Keratinocyte (primary cell): ENCODE measurements around the gene WDR7. TPM values are rescaled to one million over a fixed set of nuclear protein-coding genes. Genes with fewer than 3 reads are reported as not detected.

Experiments
- DNase-seq: peaks from one replicate; pipeline ENCODE4 v3.0.0-alpha.2; 2011; ENCODE audit warnings: low read depth, missing footprints, low spot score
- FAIRE-seq: peaks from 2 replicates; lab custom pipeline; 2011; peaks lifted over from hg19 to GRCh38; lab: Jason Lieb, UNC
- H2AFZ ChIP-seq: 2 replicates; pipeline ENCODE4 v1.6.0; 2012; ENCODE audit warnings: low read length, control low read depth, inconsistent platforms; ENCODE audit not compliant: control insufficient read depth
- H3K27ac ChIP-seq: 2 replicates; pipeline ENCODE4 v1.5.1; 2011; ENCODE audit warnings: low read length; ENCODE audit not compliant: control insufficient read depth, insufficient read depth
- H3K27me3 ChIP-seq: 3 replicates; pipeline ENCODE4 v1.6.0; 2011; ENCODE audit warnings: low read length; ENCODE audit not compliant: control insufficient read depth, insufficient read depth; ENCODE audit errors: extremely low read depth
- H3K36me3 ChIP-seq, 2 experiments: 2 replicates in 1 of 2; 3 replicates in 1 of 2; pipeline ENCODE4 v1.5.1; 2011; ENCODE audit warnings: low read length in 2 of 2, mild to moderate bottlenecking in 1 of 2; ENCODE audit not compliant: control insufficient read depth in 2 of 2, insufficient read depth in 2 of 2; ENCODE audit errors: extremely low read depth in 1 of 2
- H3K4me1 ChIP-seq: 3 replicates; pipeline ENCODE4 v1.5.1; 2011; ENCODE audit warnings: low read length; ENCODE audit not compliant: control insufficient read depth, insufficient read depth; ENCODE audit errors: extremely low read depth
- H3K4me2 ChIP-seq: 3 replicates; pipeline ENCODE4 v1.6.0; 2011; ENCODE audit warnings: low read depth, low read length; ENCODE audit not compliant: control insufficient read depth, insufficient read depth; ENCODE audit errors: extremely low read depth
- H3K4me3 ChIP-seq, 3 experiments: fragments of 200-600 bp in 1 of 3; sonication (generic) in 1 of 3; 2 replicates in 2 of 3; 3 replicates in 1 of 3; pipeline ENCODE4 v1.5.1; 2011 to 2016; ENCODE audit warnings: low read length in 3 of 3, mild to moderate bottlenecking in 3 of 3, control low read depth in 2 of 3, inconsistent platforms in 1 of 3, low read depth in 1 of 3, mixed read lengths in 1 of 3, mixed run types in 1 of 3, moderate library complexity in 1 of 3; ENCODE audit not compliant: control insufficient read depth in 2 of 3, insufficient read depth in 2 of 3; ENCODE audit errors: extremely low read depth in 1 of 3
- H3K79me2 ChIP-seq: 2 replicates; pipeline ENCODE4 v1.6.0; 2012; ENCODE audit warnings: low read length; ENCODE audit not compliant: control insufficient read depth, insufficient read depth
- H3K9ac ChIP-seq: 3 replicates; pipeline ENCODE4 v1.6.0; 2011; ENCODE audit warnings: low read length; ENCODE audit not compliant: control insufficient read depth, insufficient read depth; ENCODE audit errors: extremely low read depth
- H3K9me1 ChIP-seq: 3 replicates; pipeline ENCODE4 v1.6.0; 2011; ENCODE audit warnings: low read length; ENCODE audit not compliant: control insufficient read depth, insufficient read depth; ENCODE audit errors: extremely low read depth
- H3K9me3 ChIP-seq: 2 replicates; pipeline ENCODE4 v1.5.1; 2012; ENCODE audit warnings: low read depth, low read length; ENCODE audit not compliant: control insufficient read depth
- H4K20me1 ChIP-seq: 3 replicates; pipeline ENCODE4 v1.6.0; 2011; ENCODE audit warnings: low read length; ENCODE audit not compliant: control insufficient read depth, insufficient read depth; ENCODE audit errors: extremely low read depth
- EZH2 ChIP-seq: IDR thresholded peaks from one replicate; pipeline ENCODE4 v1.6.1; 2012; ENCODE audit warnings: inconsistent platforms, mild to moderate bottlenecking, low read length, moderate library complexity
- dilution Hi-C: fragments of 300-500 bp; cut with MboI; formaldehyde crosslinking; loops from one replicate; pipeline ENCODE4 v1.7.0; 2020; ENCODE audit warnings: low sequenced_read_pairs; ENCODE audit not compliant: extremely low pct_ligation_motif_present
- polyA plus RNA-seq, 5 experiments: library from polyadenylated mRNA; depleted of rRNA in 3 of 5; stranded (reverse) in 3 of 5; stranded (forward) in 1 of 5; unstranded in 1 of 5; fragments of >200 nt; gene quantifications; 1 replicate in 1 of 5; 2 replicates in 3 of 5; 3 replicates in 1 of 5; pipeline versions ENCODE4 v1.2.1 to v1.2.3, GENCODE V29; 2011 to 2012; ENCODE audit warnings: missing spikeins in 2 of 5, low read depth in 1 of 5, low replicate concordance in 1 of 5
- TF ChIP-seq, protein P1 (sequence below), 3 experiments: IDR thresholded peaks in 1 of 3; conservative IDR thresholded peaks in 1 of 3; optimal IDR thresholded peaks in 1 of 3; 2 replicates in 2 of 3; 3 replicates in 1 of 3; pipeline versions ENCODE3 to v1.5.1; 2011; ENCODE audit warnings: low read length in 3 of 3, mild to moderate bottlenecking in 3 of 3, moderate library complexity in 2 of 3, control low read depth in 1 of 3, inconsistent platforms in 1 of 3; ENCODE audit not compliant: insufficient read depth in 2 of 3; ENCODE audit errors: extremely low read depth in 1 of 3

WDR7 gene
- polyA plus RNA-seq, 1 donor (not counting 4 experiments of a cell fraction or from before 2014, with no cell fraction given), result 6.9 TPM

DNA sequence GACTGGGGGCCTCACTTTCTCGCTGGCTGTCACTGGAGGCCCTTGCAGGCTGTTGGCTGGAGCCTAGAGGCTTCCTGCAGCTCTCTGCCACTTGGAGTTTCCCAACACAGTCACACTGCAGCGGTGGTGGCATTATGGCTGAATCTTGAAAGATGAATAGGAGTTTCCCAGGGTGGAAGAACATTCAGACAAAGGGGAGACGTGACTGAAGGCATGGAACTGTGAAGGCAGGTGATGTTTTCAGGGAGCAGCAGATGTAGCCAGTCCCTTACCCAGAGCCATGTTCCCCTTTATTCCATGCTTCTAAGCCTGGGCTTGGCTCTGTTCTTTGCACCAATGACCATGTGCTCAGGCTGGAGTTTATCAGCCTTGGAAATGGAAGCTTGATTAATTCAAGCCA is 389.0 kb downstream of the WDR7 start:
- dilution Hi-C loops, result no loop called here

DNA sequence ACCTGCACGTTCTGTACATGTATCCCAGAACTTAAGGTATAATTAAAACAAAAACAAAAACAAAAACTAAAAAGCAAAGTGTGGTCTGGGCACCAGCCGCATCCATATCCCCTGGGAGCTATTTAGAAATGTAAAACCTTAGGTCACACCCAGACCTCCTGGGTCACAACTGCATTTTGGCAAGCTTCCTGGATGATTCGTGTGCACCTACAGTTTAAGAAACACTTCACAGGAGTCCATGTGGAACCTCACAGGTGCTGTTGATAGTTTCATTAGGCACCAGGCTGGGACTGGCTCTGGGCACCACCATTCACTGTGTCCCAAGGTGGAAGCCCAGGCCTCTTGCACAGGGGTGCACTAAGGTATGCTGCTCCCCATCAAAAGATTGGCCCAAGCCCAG is 392.1 kb downstream of the WDR7 start:
- dilution Hi-C loops, result no loop called here
- Histone ChIP-seq H3K4me3 (no peak overlapping the region), H2AFZ (no peak overlapping the region), H3K79me2 (no peaks in the 10 kb centered on the region), H3K27ac (no peak overlapping the region), H3K9ac (no peak overlapping the region), H3K27me3 (no peaks in the 10 kb centered on the region), H3K4me2 (no peak overlapping the region), H4K20me1 (no peaks in the 10 kb centered on the region), H3K9me3 (no peaks in the 10 kb centered on the region), H3K9me1 (no peaks in the 10 kb centered on the region), H3K4me1 (no peaks in the 10 kb centered on the region), H3K36me3 (no peaks in the 10 kb centered on the region)
- TF ChIP-seq, protein P1, sequence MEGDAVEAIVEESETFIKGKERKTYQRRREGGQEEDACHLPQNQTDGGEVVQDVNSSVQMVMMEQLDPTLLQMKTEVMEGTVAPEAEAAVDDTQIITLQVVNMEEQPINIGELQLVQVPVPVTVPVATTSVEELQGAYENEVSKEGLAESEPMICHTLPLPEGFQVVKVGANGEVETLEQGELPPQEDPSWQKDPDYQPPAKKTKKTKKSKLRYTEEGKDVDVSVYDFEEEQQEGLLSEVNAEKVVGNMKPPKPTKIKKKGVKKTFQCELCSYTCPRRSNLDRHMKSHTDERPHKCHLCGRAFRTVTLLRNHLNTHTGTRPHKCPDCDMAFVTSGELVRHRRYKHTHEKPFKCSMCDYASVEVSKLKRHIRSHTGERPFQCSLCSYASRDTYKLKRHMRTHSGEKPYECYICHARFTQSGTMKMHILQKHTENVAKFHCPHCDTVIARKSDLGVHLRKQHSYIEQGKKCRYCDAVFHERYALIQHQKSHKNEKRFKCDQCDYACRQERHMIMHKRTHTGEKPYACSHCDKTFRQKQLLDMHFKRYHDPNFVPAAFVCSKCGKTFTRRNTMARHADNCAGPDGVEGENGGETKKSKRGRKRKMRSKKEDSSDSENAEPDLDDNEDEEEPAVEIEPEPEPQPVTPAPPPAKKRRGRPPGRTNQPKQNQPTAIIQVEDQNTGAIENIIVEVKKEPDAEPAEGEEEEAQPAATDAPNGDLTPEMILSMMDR (optimal IDR thresholded peaks at IDR 0.05 in 1 of 3, IDR thresholded peaks at IDR 0.05 in 1 of 3, conservative IDR thresholded peaks at IDR 0.05 in 1 of 3; ENCODE audit: extremely low read depth in 1 of 3, insufficient read depth in 2 of 3, low read length in 3 of 3), result no peak
- TF ChIP-seq EZH2, result no peak
- no peak for FAIRE-seq
- no peak for DNase-seq

More for the DNA sequence above, 389.0 kb downstream of the WDR7 start:
- Histone ChIP-seq H3K9ac (no peak overlapping the region), H3K4me3 (no peak overlapping the region), H3K4me1 (no peaks in the 10 kb centered on the region), H3K9me3 (no peaks in the 10 kb centered on the region), H4K20me1 (no peaks in the 10 kb centered on the region), H3K9me1 (no peaks in the 10 kb centered on the region), H3K4me2 (no peak overlapping the region), H3K27ac (no peak overlapping the region), H2AFZ (no peak overlapping the region), H3K36me3 (no peaks in the 10 kb centered on the region), H3K27me3 (no peaks in the 10 kb centered on the region), H3K79me2 (no peaks in the 10 kb centered on the region)
- DNase-seq (no peak), FAIRE-seq (no peak)
- TF ChIP-seq EZH2, result no peak
- TF ChIP-seq, protein P1 (optimal IDR thresholded peaks at IDR 0.05 in 1 of 3, IDR thresholded peaks at IDR 0.05 in 1 of 3, conservative IDR thresholded peaks at IDR 0.05 in 1 of 3; ENCODE audit: extremely low read depth in 1 of 3, insufficient read depth in 2 of 3, low read length in 3 of 3), result no peak
